DMS79 (cell line): ENCODE results near the gene PRMT5.

Experiments used
- DNase-seq: peaks from one replicate; lab custom pipeline; 2025; lab: John Stamatoyannopoulos, UW

The PRMT5 gene

GRCh38 chr14:22896760-22897159 lies 32.4 kb downstream of the PRMT5 start:
- no peak for DNase-seq

- peak; percentile 98 for DNase-seq
Measured at GRCh38 chr14:22896356-22896755, 32.8 kb downstream of the PRMT5 start.

GRCh38 chr14:22895402-22895801 lies 33.8 kb downstream of the PRMT5 start:
- DNase-seq: no peak

GRCh38 chr14:22893706-22894105 lies 35.5 kb downstream of the PRMT5 start:
- DNase-seq: no peak

- DNase-seq: no peak
Measured at GRCh38 chr14:22892488-22892887, 36.7 kb downstream of the PRMT5 start.

- DNase-seq: no peak
Measured at GRCh38 chr14:22890416-22890815, 38.8 kb downstream of the PRMT5 start.

GRCh38 chr14:22888662-22889061 lies 40.5 kb downstream of the PRMT5 start:
- DNase-seq: no peak

- DNase-seq: no peak
Measured at GRCh38 chr14:22887990-22888378, 41.2 kb downstream of the PRMT5 start.

GRCh38 chr14:22887260-22887989 lies 41.8 kb downstream of the PRMT5 start:
- DNase-seq: peak; percentile 99

- peak; percentile 92 for DNase-seq
Measured at GRCh38 chr14:22886500-22887259, 42.5 kb downstream of the PRMT5 start.

- no peak for DNase-seq
Measured at GRCh38 chr14:22885975-22886374, 43.2 kb downstream of the PRMT5 start.

- DNase-seq: no peak
Measured at GRCh38 chr14:22884738-22885523, 44.2 kb downstream of the PRMT5 start.

GRCh38 chr14:22884076-22884737 lies 45.0 kb downstream of the PRMT5 start:
- no peak for DNase-seq

GRCh38 chr14:22883173-22883976 lies 45.8 kb downstream of the PRMT5 start, which contains the start of gene REM2:
TSS of gene REM2 (plus strand) at chr14:22883222. CDS start at chr14:22883288, 66 bp downstream.
- peak; percentile 37 for DNase-seq

GRCh38 chr14:22882529-22883172 lies 46.5 kb downstream of the PRMT5 start:
- peak; percentile 89 for DNase-seq

GRCh38 chr14:22882064-22882463 lies 47.1 kb downstream of the PRMT5 start:
- DNase-seq: no peak

GRCh38 chr14:22878271-22879246 lies 50.6 kb downstream of the PRMT5 start:
- DNase-seq: no peak

GRCh38 chr14:22877000-22877501 lies 52.1 kb downstream of the PRMT5 start:
- DNase-seq: no peak

GRCh38 chr14:22875748-22876319 lies 53.3 kb downstream of the PRMT5 start:
- no peak for DNase-seq
